A673 (cell line): ENCODE data around the gene HBG2. TPM values are rescaled to one million over a fixed set of nuclear protein-coding genes. Genes with fewer than 3 reads are reported as not detected.

Experiments
- BruUV-seq: library from RNA; stranded (reverse); fragments of 400-500 nt; replicated peaks from 2 replicates; lab custom pipeline; 2021; lab: Mats Ljungman, UMichigan
- CTCF ChIA-PET: fragments of 300-600 bp; sonication (Branson Sonifier 250); formaldehyde crosslinking; loops from one replicate; lab custom pipeline; 2022; ENCODE audit warnings: antibody characterized with exemption; lab: Charles Lee
- POLR2A ChIA-PET: fragments of 300-600 bp; sonication (Branson Sonifier 250); formaldehyde crosslinking; loops from one replicate; lab custom pipeline; 2022; ENCODE audit warnings: antibody characterized with exemption; ENCODE audit not compliant: low non-redundant PET; lab: Charles Lee
- DNase-seq: peaks from one replicate; pipeline ENCODE4 v3.0.0-alpha.2; 2015; ENCODE audit warnings: low spot score
- H3K27ac ChIP-seq: fragments of 200-600 bp; sonication (generic); 2 replicates; pipeline ENCODE4 v1.5.1; 2016; ENCODE audit warnings: mixed run types, low read depth, mild to moderate bottlenecking, mixed read lengths, antibody characterized with exemption, low read length; ENCODE audit not compliant: poor library complexity, severe bottlenecking
- H3K27me3 ChIP-seq: fragments of 200-600 bp; sonication (generic); replicated peaks from 2 replicates; pipeline ENCODE4 v1.6.1; 2017; ENCODE audit warnings: mixed run types, low read depth, mild to moderate bottlenecking, mixed read lengths, antibody characterized with exemption, low read length; ENCODE audit not compliant: insufficient read depth, poor library complexity
- H3K36me3 ChIP-seq: fragments of 200-600 bp; sonication (generic); 2 replicates; pipeline ENCODE4 v1.6.1; 2016; ENCODE audit warnings: mixed run types, mild to moderate bottlenecking, mixed read lengths, antibody characterized with exemption, low read length; ENCODE audit not compliant: insufficient read depth, poor library complexity, severe bottlenecking
- H3K4me1 ChIP-seq: fragments of 200-600 bp; sonication (generic); 2 replicates; pipeline ENCODE4 v1.6.1; 2017; ENCODE audit warnings: mixed run types, mild to moderate bottlenecking, mixed read lengths, antibody characterized with exemption, low read length; ENCODE audit not compliant: insufficient read depth, poor library complexity, severe bottlenecking
- H3K4me3 ChIP-seq: fragments of 200-600 bp; sonication (generic); 2 replicates; pipeline ENCODE4 v1.5.1; 2016; ENCODE audit warnings: low read depth, mixed run types, mild to moderate bottlenecking, mixed read lengths, low read length; ENCODE audit not compliant: poor library complexity, severe bottlenecking
- H3K9me3 ChIP-seq: fragments of 200-600 bp; sonication (generic); 2 replicates; pipeline ENCODE4 v1.6.1; 2016; ENCODE audit warnings: mixed run types, low read depth, mild to moderate bottlenecking, mixed read lengths, antibody characterized with exemption, low read length; ENCODE audit not compliant: poor library complexity, severe bottlenecking
- EZH2 ChIP-seq: fragments of 200-600 bp; sonication (generic); IDR thresholded peaks from 2 replicates; pipeline ENCODE4 v1.6.1; 2017; ENCODE audit warnings: borderline replicate concordance, low read depth, mild to moderate bottlenecking, mixed read lengths, antibody characterized with exemption, low read length; ENCODE audit not compliant: poor library complexity, severe bottlenecking
- intact Hi-C: fragments of 100-400 bp; cut with micrococcal nuclease; formaldehyde crosslinking; loops from one replicate; pipeline ENCODE4 v1.10.0; 2022; ENCODE audit not compliant: unreplicated experiment
- total RNA-seq: library from RNA; stranded (reverse); gene quantifications from 2 replicates; pipeline ENCODE4 v1.2.3, GENCODE V29; 2021
- TF ChIP-seq, protein P1 (sequence below): fragments of 300-800, 200-600 bp; sonication (generic); conservative IDR thresholded peaks from 2 replicates; pipeline ENCODE4 v1.5.1; 2017; ENCODE audit warnings: low read depth, mild to moderate bottlenecking, antibody characterized with exemption, low read length, moderate library complexity, mixed read lengths

Gene HBG2
- total RNA-seq, 1 experiment from 2014 or later: not detected

DNA sequence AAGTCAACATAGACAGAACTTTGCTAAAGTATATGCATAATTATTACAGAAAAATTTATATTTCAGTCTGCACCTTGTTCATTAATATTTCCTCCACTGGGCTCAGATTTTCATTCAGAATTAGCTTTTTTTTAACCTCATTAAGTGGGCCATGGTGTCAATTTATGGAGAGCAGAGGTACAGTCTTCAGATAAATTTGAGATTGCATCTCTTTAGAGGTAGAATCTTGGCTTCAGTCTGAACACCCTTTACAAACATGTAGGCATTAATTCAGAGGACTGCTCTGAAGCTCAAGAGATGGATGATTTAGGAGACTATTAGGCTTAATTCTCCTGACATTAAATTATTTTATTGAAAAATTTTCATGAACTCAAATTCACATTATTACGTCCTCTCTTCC, 24.3 kb downstream of the HBG2 start:
- CTCF ChIA-PET: no interaction called here
- Histone ChIP-seq H3K36me3 (no peaks in the 10 kb centered on the region), H3K27ac (no peak overlapping the region), H3K4me3 (no peak overlapping the region), H3K4me1 (no peaks in the 10 kb centered on the region), H3K27me3 (no peaks in the 10 kb centered on the region), H3K9me3 (no peaks in the 10 kb centered on the region)
- no peak for DNase-seq
- TF ChIP-seq EZH2: no peak
- TF ChIP-seq, protein P1, sequence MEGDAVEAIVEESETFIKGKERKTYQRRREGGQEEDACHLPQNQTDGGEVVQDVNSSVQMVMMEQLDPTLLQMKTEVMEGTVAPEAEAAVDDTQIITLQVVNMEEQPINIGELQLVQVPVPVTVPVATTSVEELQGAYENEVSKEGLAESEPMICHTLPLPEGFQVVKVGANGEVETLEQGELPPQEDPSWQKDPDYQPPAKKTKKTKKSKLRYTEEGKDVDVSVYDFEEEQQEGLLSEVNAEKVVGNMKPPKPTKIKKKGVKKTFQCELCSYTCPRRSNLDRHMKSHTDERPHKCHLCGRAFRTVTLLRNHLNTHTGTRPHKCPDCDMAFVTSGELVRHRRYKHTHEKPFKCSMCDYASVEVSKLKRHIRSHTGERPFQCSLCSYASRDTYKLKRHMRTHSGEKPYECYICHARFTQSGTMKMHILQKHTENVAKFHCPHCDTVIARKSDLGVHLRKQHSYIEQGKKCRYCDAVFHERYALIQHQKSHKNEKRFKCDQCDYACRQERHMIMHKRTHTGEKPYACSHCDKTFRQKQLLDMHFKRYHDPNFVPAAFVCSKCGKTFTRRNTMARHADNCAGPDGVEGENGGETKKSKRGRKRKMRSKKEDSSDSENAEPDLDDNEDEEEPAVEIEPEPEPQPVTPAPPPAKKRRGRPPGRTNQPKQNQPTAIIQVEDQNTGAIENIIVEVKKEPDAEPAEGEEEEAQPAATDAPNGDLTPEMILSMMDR: no peak
- no TSS peak for BruUV-seq
- intact Hi-C loops: no loop called here
- POLR2A ChIA-PET: no interaction called here

DNA sequence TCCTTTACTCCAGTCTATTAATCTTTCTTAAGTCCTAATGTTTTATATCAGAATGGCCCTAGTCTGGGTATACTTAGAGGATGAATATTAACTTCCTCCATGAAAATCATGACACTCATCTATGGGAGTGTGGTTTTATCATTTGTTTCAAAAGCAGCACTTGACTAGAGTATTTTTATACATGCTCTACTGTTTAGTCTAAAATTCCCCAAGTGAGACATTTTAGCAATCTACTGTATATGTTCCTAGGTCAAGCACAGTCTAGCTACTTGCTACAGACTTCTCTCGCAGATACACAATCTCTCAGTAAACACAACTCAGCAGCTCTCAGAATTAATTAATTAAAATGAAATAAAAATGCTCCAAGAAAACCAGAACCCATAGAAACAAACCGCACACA, 24.8 kb downstream of the HBG2 start:
- CTCF ChIA-PET: no interaction called here
- BruUV-seq: no TSS peak
- Histone ChIP-seq H3K36me3 (no peaks in the 10 kb centered on the region), H3K27ac (no peak overlapping the region), H3K4me1 (no peaks in the 10 kb centered on the region), H3K27me3 (no peaks in the 10 kb centered on the region), H3K4me3 (no peak overlapping the region), H3K9me3 (no peaks in the 10 kb centered on the region)
- no peak for TF ChIP-seq EZH2
- TF ChIP-seq, protein P1: no peak
- intact Hi-C loops: no loop called here
- no peak for DNase-seq
- POLR2A ChIA-PET: no interaction called here

- H3K4me1 ChIP-seq: no peaks in the 10 kb centered on the region
- no TSS peak for BruUV-seq
- no peaks in the 10 kb centered on the region for H3K9me3 ChIP-seq
- H3K27me3 ChIP-seq: no peaks in the 10 kb centered on the region
- H3K27ac ChIP-seq: no peak overlapping the region
- CTCF ChIA-PET: no interaction called here
- TF ChIP-seq, protein P1: no peak
- no peak for TF ChIP-seq EZH2
- POLR2A ChIA-PET: no interaction called here
- no peak overlapping the region for H3K4me3 ChIP-seq
- intact Hi-C loops: no loop called here
- DNase-seq: no peak
- H3K36me3 ChIP-seq: no peaks in the 10 kb centered on the region
Measured at GRCh38 chr11:5229356-5229755, 25.2 kb downstream of the HBG2 start.
